Skin epidermis (tissue), 12 donors: ENCODE data around the gene MIP.
"Not testable (repeated sequence)": the region's sequence is repeated elsewhere in the genome, so short reads cannot be mapped to it uniquely, and the experiment has no call there.

Experiments
- H3K27ac ChIP-seq, 21 experiments: fragments of 200-600 bp; sonication (generic) in 11 of 21; one replicate each; pipeline ENCODE4 v1.5.0; 2020; ENCODE audit warnings: mild to moderate bottlenecking in 3 of 21, inconsistent platforms in 2 of 21, moderate library complexity in 2 of 21
- H3K4me3 ChIP-seq, 7 experiments: fragments of 200-600 bp; sonication (generic) in 2 of 7; one replicate each; pipeline ENCODE4 v1.5.0; 2020; ENCODE audit warnings: inconsistent platforms in 2 of 7, mild to moderate bottlenecking in 2 of 7, moderate library complexity in 1 of 7

The MIP gene

DNA sequence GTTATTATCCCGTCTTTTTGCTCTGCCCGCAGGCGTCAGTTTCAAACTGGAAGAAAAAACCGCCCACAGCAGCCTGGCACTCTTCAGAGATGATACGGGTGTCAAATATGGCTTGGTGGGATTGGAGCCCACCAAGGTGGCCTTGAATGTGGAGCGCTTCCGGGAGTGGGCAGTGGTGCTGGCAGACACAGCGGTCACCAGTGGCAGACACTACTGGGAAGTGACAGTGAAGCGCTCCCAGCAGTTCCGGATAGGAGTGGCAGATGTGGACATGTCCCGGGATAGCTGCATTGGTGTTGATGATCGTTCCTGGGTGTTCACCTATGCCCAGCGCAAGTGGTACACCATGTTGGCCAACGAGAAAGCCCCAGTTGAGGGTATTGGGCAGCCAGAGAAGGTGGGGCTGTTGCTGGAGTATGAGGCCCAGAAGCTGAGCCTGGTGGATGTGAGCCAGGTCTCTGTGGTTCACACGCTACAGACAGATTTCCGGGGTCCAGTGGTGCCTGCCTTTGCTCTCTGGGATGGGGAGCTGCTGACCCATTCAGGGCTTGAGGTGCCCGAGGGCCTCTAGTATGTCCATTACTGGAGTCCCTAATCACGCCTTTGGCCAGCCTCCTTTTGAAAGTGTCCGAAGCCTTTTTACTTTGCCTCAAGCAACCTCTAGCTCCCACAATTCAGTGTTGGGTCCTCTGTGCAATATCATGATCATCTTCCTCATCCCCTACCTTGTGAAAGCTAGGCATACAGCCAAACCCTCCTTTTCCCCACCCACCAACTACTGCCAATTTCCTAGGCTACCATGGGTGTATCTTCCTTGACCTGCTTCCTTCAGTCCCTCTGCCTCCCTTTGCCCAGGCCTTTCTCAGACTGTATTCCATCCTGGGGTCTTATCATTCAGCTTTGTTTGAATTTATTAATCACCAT lies 14.8 kb upstream of the MIP start:
- peak overlapping the region; percentile 54 to 91 (median 80) for H3K4me3 ChIP-seq

DNA sequence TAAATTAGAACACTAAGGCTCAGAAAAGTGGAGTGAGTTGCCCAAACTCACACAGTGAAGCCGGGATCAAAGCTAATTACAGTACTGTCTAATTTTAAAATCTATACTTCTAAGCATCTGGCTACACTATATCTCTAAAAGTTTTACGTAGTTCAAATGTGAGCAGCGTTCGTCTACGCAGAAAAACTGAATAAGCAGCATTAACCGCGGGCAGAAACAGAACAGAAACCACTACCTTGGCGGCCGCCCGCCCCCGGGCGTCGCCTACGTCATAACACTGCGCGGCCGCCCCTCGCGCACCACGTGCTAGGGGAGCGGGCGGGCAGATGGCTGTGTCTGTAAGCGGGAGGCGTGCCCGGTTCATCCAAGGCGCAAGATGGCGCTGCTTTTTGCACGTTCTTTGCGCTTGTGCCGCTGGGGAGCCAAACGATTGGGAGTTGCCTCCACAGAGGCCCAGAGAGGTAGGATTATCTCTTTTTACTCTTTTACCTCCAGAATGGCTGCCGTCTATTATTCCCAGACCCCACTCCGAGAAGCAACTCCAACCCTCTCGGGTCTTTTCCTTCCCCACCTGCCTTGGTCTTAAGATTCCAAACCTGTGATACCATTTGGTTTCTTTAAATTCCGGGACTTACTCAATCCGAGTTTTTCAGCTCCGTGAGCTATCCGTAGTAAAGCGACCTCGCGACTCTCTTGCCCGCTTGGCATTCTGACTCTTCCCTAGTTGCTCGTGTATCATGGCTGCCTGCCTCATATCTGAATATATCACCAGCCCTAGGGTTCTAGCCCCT lies 14.0 kb upstream of the MIP start, which contains the start of gene SPRYD4:
Gene SPRYD4, plus strand, starts transcription at position 363 of the 791 bp plus-strand sequence. Its CDS starts 14 bp downstream, at position 377.
- peak within 1 kb of the TSS; percentile 54 to 91 (median 80) for H3K4me3 ChIP-seq
- peak within 1 kb of the TSS; percentile 68 to 97 (median 88) for H3K27ac ChIP-seq

More for the DNA sequence above, 14.8 kb upstream of the MIP start:
- peak overlapping the region; percentile 68 to 97 (median 88) for H3K27ac ChIP-seq

GRCh38 chr12:56462565-56462964 lies 8.1 kb upstream of the MIP start:
- Histone ChIP-seq H3K4me3 (no peak overlapping the region), H3K27ac (no peak overlapping the region)

- Histone ChIP-seq H3K4me3 (no peak overlapping the region), H3K27ac (no peak overlapping the region)
These were observed 7.0 kb upstream of the MIP start for GRCh38 chr12:56461235-56462159.

DNA sequence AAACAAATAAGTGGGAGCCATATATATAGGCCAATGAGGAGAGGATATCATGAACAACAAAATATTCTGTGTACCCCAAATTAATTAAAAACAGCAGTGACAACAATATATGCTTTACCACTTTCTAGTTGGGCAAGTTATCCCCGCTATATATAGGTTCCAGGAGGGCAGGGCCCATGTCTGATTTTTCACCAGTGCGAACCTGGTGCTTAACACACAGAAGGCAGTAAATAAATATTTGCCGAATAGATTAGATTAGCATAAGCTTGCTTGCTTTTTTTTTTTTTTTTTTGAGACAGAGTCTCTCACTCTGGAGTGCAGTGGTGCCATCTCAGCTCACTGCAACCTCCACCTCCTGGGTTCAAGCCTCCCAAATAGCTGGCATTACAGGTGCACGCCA lies 3.4 kb upstream of the MIP start:
- no peak overlapping the region for H3K27ac ChIP-seq

GRCh38 chr12:56451147-56451546 lies 3.3 kb downstream of the MIP start:
- H3K27ac ChIP-seq, result no peak overlapping the region
- H3K4me3 ChIP-seq, result no peak overlapping the region

More for the DNA sequence above, 3.4 kb upstream of the MIP start:
- no peak overlapping the region for H3K4me3 ChIP-seq

GRCh38 chr12:56450241-56450640 lies 4.2 kb downstream of the MIP start:
- H3K27ac ChIP-seq, result peak overlapping the region in 4 of 21 experiments; percentile 82 to 88 (median 84)
- H3K4me3 ChIP-seq, result no peak overlapping the region

DNA sequence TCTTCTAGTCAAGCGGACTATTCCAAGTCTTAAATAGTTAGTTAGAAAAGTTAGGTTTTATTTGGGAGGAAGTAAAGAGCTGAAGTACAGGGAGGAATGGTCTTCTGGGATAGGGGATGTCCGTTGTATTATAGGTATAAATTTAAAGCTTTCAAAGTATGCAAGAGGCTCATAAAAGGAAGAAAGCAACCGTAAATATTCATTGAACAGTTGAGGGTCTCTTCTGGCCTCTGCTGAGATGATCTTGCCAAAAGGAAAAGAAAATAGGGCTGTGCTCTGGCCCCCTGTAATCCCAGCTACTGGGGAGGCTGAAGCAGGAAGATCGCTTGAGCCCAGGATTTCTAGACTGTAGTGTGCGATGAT lies 4.9 kb downstream of the MIP start:
- Histone ChIP-seq H3K4me3 (peak overlapping the region; percentile 61 to 91 (median 77)), H3K27ac (peak overlapping the region in 20 of 21 experiments; percentile 56 to 88 (median 82))

GRCh38 chr12:56448860-56449621 lies 5.4 kb downstream of the MIP start, which contains the start of gene TIMELESS:
TIMELESS (minus strand) TSS chr12:56449426; CDS start chr12:56434170, 15,256 bp downstream.
- peak within 1 kb of the TSS; percentile 51 to 88 (median 82) for H3K27ac ChIP-seq
- peak within 1 kb of the TSS; percentile 61 to 91 (median 77) for H3K4me3 ChIP-seq

- H3K4me3 ChIP-seq, H3K27ac ChIP-seq: not testable (repeated sequence)
These were observed 11.2 kb downstream of the MIP start for GRCh38 chr12:56443208-56443607.

GRCh38 chr12:56437430-56438176 lies 16.9 kb downstream of the MIP start:
- Histone ChIP-seq H3K27ac (no peak overlapping the region), H3K4me3 (no peak overlapping the region)

GRCh38 chr12:56434828-56435227 lies 19.6 kb downstream of the MIP start:
- no peak overlapping the region for H3K4me3 ChIP-seq
- H3K27ac ChIP-seq, result no peak overlapping the region

DNA sequence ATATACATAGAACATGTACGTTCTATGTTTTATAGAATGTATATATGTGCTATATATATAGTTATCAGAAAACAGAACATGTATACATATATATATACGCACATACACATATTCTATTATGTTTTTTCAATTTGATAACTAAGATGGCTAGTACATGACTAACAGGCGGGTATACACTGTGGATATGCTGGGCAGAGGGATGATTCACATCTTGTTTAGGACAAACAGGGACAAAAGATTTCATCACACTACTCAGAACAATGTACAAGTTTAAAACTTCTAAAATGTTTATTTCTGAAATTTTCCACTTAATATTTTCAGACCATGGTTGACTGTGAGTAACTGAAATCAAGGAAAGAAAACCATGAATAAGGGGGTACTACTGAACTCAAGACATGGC lies 22.6 kb downstream of the MIP start:
- H3K27ac ChIP-seq, result no peak overlapping the region
- no peak overlapping the region for H3K4me3 ChIP-seq

DNA sequence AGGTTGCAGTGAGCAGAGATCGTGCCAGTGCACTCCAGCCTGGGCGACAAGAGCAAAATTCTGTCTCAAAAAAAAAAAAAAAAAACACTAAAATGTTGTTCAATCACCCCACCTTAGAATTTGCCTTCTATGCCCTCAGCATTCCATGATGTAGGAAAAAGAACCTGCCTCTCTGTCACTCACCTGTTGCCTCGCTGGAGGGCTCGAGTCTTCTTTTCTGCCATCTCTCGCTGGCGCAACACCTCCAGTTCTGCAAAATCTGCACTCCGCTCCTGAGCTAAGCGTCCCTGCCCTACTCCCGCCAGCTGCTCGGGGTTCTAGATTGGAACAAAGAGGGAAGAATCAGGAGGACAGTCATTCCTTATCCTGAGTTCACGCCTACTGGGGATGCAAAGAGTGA lies 23.2 kb downstream of the MIP start:
- H3K27ac ChIP-seq, result no peak overlapping the region
- no peak overlapping the region for H3K4me3 ChIP-seq

- no peak overlapping the region for H3K27ac ChIP-seq
- H3K4me3 ChIP-seq, result no peak overlapping the region
These were observed 28.5 kb downstream of the MIP start for GRCh38 chr12:56425940-56426438.

- Histone ChIP-seq H3K27ac (no peak overlapping the region), H3K4me3 (no peak overlapping the region)
These were observed 29.3 kb downstream of the MIP start for GRCh38 chr12:56425193-56425592.

DNA sequence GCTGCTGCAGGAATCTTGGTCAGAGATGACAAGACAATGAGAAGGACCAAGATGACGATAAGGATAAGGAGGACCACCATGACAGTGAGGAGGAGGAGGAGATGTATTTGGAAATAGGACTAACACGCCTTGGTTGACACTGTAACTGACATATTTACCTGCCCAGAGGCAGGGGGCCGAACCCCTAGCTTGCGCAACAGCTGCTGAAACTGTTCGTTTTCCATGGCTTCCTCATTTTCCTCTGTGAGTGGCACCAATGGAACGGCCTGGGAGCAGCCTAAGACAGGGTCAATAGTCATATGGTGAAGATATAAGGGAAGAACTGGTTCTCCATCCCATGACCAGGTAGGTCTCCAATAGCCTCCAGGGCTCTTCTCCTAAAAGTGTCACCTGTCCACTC lies 34.0 kb downstream of the MIP start:
- H3K27ac ChIP-seq, result no peak overlapping the region
- H3K4me3 ChIP-seq, result no peak overlapping the region

GRCh38 chr12:56417739-56418138 lies 36.7 kb downstream of the MIP start:
- no peak overlapping the region for H3K27ac ChIP-seq

More at GRCh38 chr12:56417739-56418138, 36.7 kb downstream of the MIP start:
- H3K4me3 ChIP-seq, result no peak overlapping the region
